ENCODE measurements around the gene ANO2. TPM values are rescaled to one million over a fixed set of nuclear protein-coding genes. Genes with fewer than 3 reads are reported as not detected.

Gene ANO2
- total and polyA plus RNA-seq, 4 donors: 0.03 to 0.25 (median 0.15) TPM

GRCh38 chr12:5865397-5865796 is 79.7 kb downstream of the ANO2 start:
- DNase-seq (ENCODE audit: low spot score): no peak
- WGBS: 97% methylated on average over 2 of the region's 2 CpGs
- TF ChIP-seq EGR1 (IDR thresholded peaks at IDR 0.05; ENCODE audit: low read depth in 2 of 2) (no peak), TAF1 (conservative IDR thresholded peaks at IDR 0.05) (no peak), JUND (IDR thresholded peaks at IDR 0.05) (no peak), FOXA1 (IDR thresholded peaks at IDR 0.05) (no peak), GABPA (IDR thresholded peaks at IDR 0.05 in 1 of 2, conservative IDR thresholded peaks at IDR 0.05 in 1 of 2) (no peak), MAX (IDR thresholded peaks at IDR 0.05) (no peak)
- H3K9ac ChIP-seq (ENCODE audit: low read depth in 1 of 2, low read length in 2 of 2): no peak overlapping the region
- H3K9me3 ChIP-seq (ENCODE audit: control insufficient read depth in 4 of 4, low read length in 3 of 4): no peaks in the 10 kb centered on the region
- no peaks in the 10 kb centered on the region for H3K36me3 ChIP-seq (ENCODE audit: control insufficient read depth in 4 of 4, insufficient read depth in 3 of 4, low read depth in 1 of 4, low read length in 3 of 4)
- no peak overlapping the region for H3K4me3 ChIP-seq (ENCODE audit: low read depth in 1 of 3, low read length in 3 of 3)
- no peak overlapping the region for H3K27ac ChIP-seq (ENCODE audit: low read depth in 1 of 2, low read length in 2 of 2)
- H3K4me1 ChIP-seq (ENCODE audit: control insufficient read depth in 4 of 4, insufficient read depth in 4 of 4, low read length in 3 of 4): no peaks in the 10 kb centered on the region
- H3K27me3 ChIP-seq (ENCODE audit: control insufficient read depth in 4 of 4, insufficient read depth in 4 of 4, low read length in 3 of 4): peaks cover 0 to 6% (median 0%) of the 10 kb centered on the region in 4 donors

GRCh38 chr12:5864972-5865371 is 80.1 kb downstream of the ANO2 start:
- H3K27ac ChIP-seq (ENCODE audit: low read depth in 1 of 2, low read length in 2 of 2): no peak overlapping the region
- no peaks in the 10 kb centered on the region for H3K9me3 ChIP-seq (ENCODE audit: control insufficient read depth in 4 of 4, low read length in 3 of 4)
- no peak overlapping the region for H3K9ac ChIP-seq (ENCODE audit: low read depth in 1 of 2, low read length in 2 of 2)
- no peaks in the 10 kb centered on the region for H3K36me3 ChIP-seq (ENCODE audit: control insufficient read depth in 4 of 4, insufficient read depth in 3 of 4, low read depth in 1 of 4, low read length in 3 of 4)
- H3K4me3 ChIP-seq (ENCODE audit: low read depth in 1 of 3, low read length in 3 of 3): no peak overlapping the region
- peaks cover 0 to 6% (median 0%) of the 10 kb centered on the region in 4 donors for H3K27me3 ChIP-seq (ENCODE audit: control insufficient read depth in 4 of 4, insufficient read depth in 4 of 4, low read length in 3 of 4)
- DNase-seq (ENCODE audit: low spot score): no peak
- WGBS: 61% methylated on average over 1 of the region's 1 CpG
- no peak for TF ChIP-seq CTCF (IDR thresholded peaks at IDR 0.05; ENCODE audit: low read depth, low read length, missing input control)
- TF ChIP-seq SP1 (IDR thresholded peaks at IDR 0.05): no peak
- TF ChIP-seq RAD21 (IDR thresholded peaks at IDR 0.05): no peak
- TF ChIP-seq REST (IDR thresholded peaks at IDR 0.05): no peak
- TF ChIP-seq ZBTB33 (IDR thresholded peaks at IDR 0.05): no peak
- TF ChIP-seq JUND (IDR thresholded peaks at IDR 0.05): no peak
- no peak for TF ChIP-seq MAX (IDR thresholded peaks at IDR 0.05)
- TF ChIP-seq EGR1 (IDR thresholded peaks at IDR 0.05; ENCODE audit: low read depth in 2 of 2): no peak
- no peak for TF ChIP-seq HNF4A (conservative IDR thresholded peaks at IDR 0.05)
- no peaks in the 10 kb centered on the region for H3K4me1 ChIP-seq (ENCODE audit: control insufficient read depth in 4 of 4, insufficient read depth in 4 of 4, low read length in 3 of 4)

All from liver (tissue), 9 donors.